ENCODE results near the gene TTC1. TPM values are rescaled to one million over a fixed set of nuclear protein-coding genes. Genes with fewer than 3 reads are reported as not detected.
"Not testable (repeated sequence)": the region's sequence is repeated elsewhere in the genome, so short reads cannot be mapped to it uniquely, and the experiment has no call there.

The TTC1 gene
- total and polyA plus RNA-seq, 8 donors = 2.3 to 50.0 (median 33.0) TPM

DNA sequence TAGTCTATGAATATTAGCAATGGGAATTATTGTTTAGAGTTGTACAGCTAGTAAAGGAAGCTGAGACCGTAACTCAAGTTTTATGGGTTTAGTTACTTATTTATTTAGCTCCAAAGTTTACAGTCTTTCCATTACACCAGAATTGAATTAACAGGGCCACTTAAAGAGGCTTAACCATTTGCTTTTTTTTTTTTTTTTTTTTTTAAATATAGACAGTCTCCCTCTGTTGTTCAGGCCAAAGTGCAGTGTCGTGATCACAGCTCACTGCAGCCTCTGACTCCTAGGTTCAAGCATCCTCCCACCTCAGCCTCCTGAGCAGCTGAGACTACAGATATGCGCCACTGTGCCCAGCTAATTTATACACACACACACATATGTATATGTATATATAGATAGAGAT is 1.4 kb upstream of the TTC1 start:
- H3K27me3 ChIP-seq = no peaks in the 10 kb centered on the region
- intact Hi-C loops (cut with DNase I; ENCODE audit: low total_unique reads) = no loop called here
- TF ChIP-seq POLR2AphosphoS5 (IDR thresholded peaks at IDR 0.05) (no peak), CTCF (IDR thresholded peaks at IDR 0.05) (no peak), POLR2A (IDR thresholded peaks at IDR 0.05) (no peak), EP300 (IDR thresholded peaks at IDR 0.05) (no peak)
- no peak for DNase-seq
- WGBS, 5 donors = 84 to 97% (median 91%) methylated on average over 3 of the region's 3 CpGs
- H3K27ac ChIP-seq = no peak overlapping the region
- H3K36me3 ChIP-seq = peaks cover 2 to 20% (median 13%) of the 10 kb centered on the region in 4 donors
- H3K4me1 ChIP-seq = peaks cover 15 to 26% (median 25%) of the 10 kb centered on the region in 4 donors
- H3K4me3 ChIP-seq = no peak overlapping the region
- no peaks in the 10 kb centered on the region for H3K9me3 ChIP-seq

DNA sequence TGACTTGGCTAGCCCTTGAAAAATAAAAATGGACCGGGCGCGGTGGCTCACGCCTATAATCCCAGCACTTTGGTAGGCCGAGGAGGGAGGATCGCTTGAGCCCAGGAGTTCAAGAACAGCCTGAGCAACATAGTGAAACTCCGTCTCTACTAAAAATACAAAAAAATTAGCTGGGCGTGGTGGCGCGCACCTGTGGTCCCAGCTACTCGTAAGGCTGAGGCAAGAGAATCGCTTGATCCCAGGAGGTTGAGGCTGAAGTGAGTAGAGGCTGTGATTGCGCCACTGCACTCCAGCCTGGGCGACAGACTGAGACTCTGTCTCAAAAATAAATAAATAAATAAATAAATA is 436 bp upstream of the TTC1 start:
- 67 to 76% (median 74%) methylated on average over 14 of the region's 14 CpGs for WGBS, 5 donors
- H3K27ac ChIP-seq = peak overlapping the region in 4 of 5 donors; percentile 80 to 92 (median 86)
- H3K9me3 ChIP-seq; H3K27me3 ChIP-seq; DNase-seq; intact Hi-C loops (cut with DNase I; ENCODE audit: low total_unique reads): not testable (repeated sequence)
- H3K36me3 ChIP-seq = peaks cover 12 to 30% (median 23%) of the 10 kb centered on the region in 4 donors
- peak overlapping the region; percentile 57 to 81 (median 74) for H3K4me3 ChIP-seq
- H3K4me1 ChIP-seq = peaks cover 15 to 26% (median 25%) of the 10 kb centered on the region in 4 donors

- Histone ChIP-seq H3K36me3 (peaks cover 12 to 36% (median 31%) of the 10 kb centered on the region in 4 donors), H3K27ac (peak overlapping the region in 4 of 5 donors; percentile 80 to 92 (median 86)), H3K4me3 (peak overlapping the region; percentile 57 to 81 (median 74)), H3K9me3 (no peaks in the 10 kb centered on the region), H3K4me1 (peaks cover 15 to 26% (median 25%) of the 10 kb centered on the region in 4 donors), H3K27me3 (no peaks in the 10 kb centered on the region)
- intact Hi-C loops (cut with DNase I; ENCODE audit: low total_unique reads) = no loop called here
- DNase-seq = no peak
- TF ChIP-seq CTCF (IDR thresholded peaks at IDR 0.05) (no peak), EP300 (IDR thresholded peaks at IDR 0.05) (no peak), POLR2A (IDR thresholded peaks at IDR 0.05) (no peak), POLR2AphosphoS5 (IDR thresholded peaks at IDR 0.05) (no peak)
- WGBS, 5 donors = 0 to 6% (median 2%) methylated on average over 11 of the region's 11 CpGs
These were observed 651 bp downstream of the TTC1 start for GRCh38 chr5:160009591-160009989.

GRCh38 chr5:160011471-160011870 is 2.5 kb downstream of the TTC1 start:
- H3K27me3 ChIP-seq = no peaks in the 10 kb centered on the region
- TF ChIP-seq POLR2A (IDR thresholded peaks at IDR 0.05) (no peak), CTCF (IDR thresholded peaks at IDR 0.05) (no peak), EP300 (IDR thresholded peaks at IDR 0.05) (no peak), POLR2AphosphoS5 (IDR thresholded peaks at IDR 0.05) (no peak)
- DNase-seq = no peak
- intact Hi-C loops (cut with DNase I; ENCODE audit: low total_unique reads) = no loop called here
- peaks cover 15 to 26% (median 25%) of the 10 kb centered on the region in 4 donors for H3K4me1 ChIP-seq
- H3K4me3 ChIP-seq = no peak overlapping the region
- no peaks in the 10 kb centered on the region for H3K9me3 ChIP-seq
- no peak overlapping the region for H3K27ac ChIP-seq
- H3K36me3 ChIP-seq = peaks cover 15 to 52% (median 43%) of the 10 kb centered on the region in 4 donors

- DNase-seq; H3K9me3 ChIP-seq; intact Hi-C loops (cut with DNase I; ENCODE audit: low total_unique reads); H3K27me3 ChIP-seq; H3K27ac ChIP-seq; H3K4me3 ChIP-seq: not testable (repeated sequence)
- peaks cover 15 to 26% (median 25%) of the 10 kb centered on the region in 4 donors for H3K4me1 ChIP-seq
- WGBS, 5 donors = 94 to 97% (median 95%) methylated on average over 6 of the region's 6 CpGs
- peaks cover 15 to 76% (median 60%) of the 10 kb centered on the region in 4 donors for H3K36me3 ChIP-seq
These were observed 5.3 kb downstream of the TTC1 start for GRCh38 chr5:160014197-160014596.
